Endothelial cell of umbilical vein (primary cell): ENCODE measurements around the gene SLC6A19. TPM values are rescaled to one million over a fixed set of nuclear protein-coding genes. Genes with fewer than 3 reads are reported as not detected.

Experiments used
- BruUV-seq: library from RNA; stranded (reverse); fragments of 400-500 nt; replicated peaks from 2 replicates; lab custom pipeline; 2021; lab: Mats Ljungman, UMichigan
- CTCF ChIA-PET: fragments of 300-600, 350-600 bp; sonication (Branson Sonifier 250); formaldehyde crosslinking; loops from one replicate; lab custom pipeline; 2021; ENCODE audit warnings: antibody characterized with exemption, inconsistent platforms; lab: Charles Lee
- POLR2A ChIA-PET: fragments of 300-600, 350-600 bp; sonication (Branson Sonifier 250); formaldehyde crosslinking; loops from one replicate; lab custom pipeline; 2021; ENCODE audit warnings: antibody characterized with exemption, inconsistent platforms; lab: Charles Lee
- DNase-seq: peaks from one replicate; pipeline ENCODE4 v3.0.0-alpha.2; 2011; ENCODE audit warnings: low read depth, low spot score
- FAIRE-seq: peaks from 2 replicates; lab custom pipeline; 2011; peaks lifted over from hg19 to GRCh38; lab: Jason Lieb, UNC
- H2AFZ ChIP-seq: 2 replicates; pipeline ENCODE4 v1.6.0; 2012; ENCODE audit warnings: low read depth, low read length, control low read depth, inconsistent platforms
- H3K27ac ChIP-seq: 2 replicates; pipeline ENCODE4 v1.5.1; 2011; ENCODE audit warnings: low read depth, mild to moderate bottlenecking, control low read depth, low read length, moderate library complexity; ENCODE audit not compliant: insufficient read depth
- H3K27me3 ChIP-seq, 2 experiments: 2 replicates each; pipeline versions ENCODE4 v1.6.0 to v1.6.1; 2011; ENCODE audit warnings: low read length in 2 of 2, mixed read lengths in 1 of 2; ENCODE audit not compliant: control insufficient read depth in 2 of 2, insufficient read depth in 2 of 2
- H3K36me3 ChIP-seq, 2 experiments: 2 replicates in 1 of 2; 3 replicates in 1 of 2; pipeline ENCODE4 v1.5.1; 2011; ENCODE audit warnings: low read length in 2 of 2, mild to moderate bottlenecking in 1 of 2, moderate library complexity in 1 of 2; ENCODE audit not compliant: control insufficient read depth in 2 of 2, insufficient read depth in 2 of 2; ENCODE audit errors: extremely low read depth in 1 of 2
- H3K4me1 ChIP-seq: 3 replicates; pipeline ENCODE4 v1.5.1; 2011; ENCODE audit warnings: mild to moderate bottlenecking, low read length; ENCODE audit not compliant: control insufficient read depth, insufficient read depth; ENCODE audit errors: extremely low read depth
- H3K4me2 ChIP-seq: 2 replicates; pipeline ENCODE4 v1.6.1; 2011; ENCODE audit warnings: low read length, control low read depth, mixed read lengths; ENCODE audit not compliant: insufficient read depth
- H3K4me3 ChIP-seq, 3 experiments: fragments of 200-600 bp in 1 of 3; sonication (generic), shearing (Covaris generic) in 1 of 3; replicated peaks in 1 of 3; 2 replicates each; pipeline ENCODE4 v1.5.1; 2011 to 2016; ENCODE audit warnings: control low read depth in 3 of 3, low read length in 3 of 3, mild to moderate bottlenecking in 2 of 3, inconsistent platforms in 1 of 3, low read depth in 1 of 3, moderate library complexity in 1 of 3; ENCODE audit not compliant: insufficient read depth in 1 of 3
- H3K79me2 ChIP-seq: 2 replicates; pipeline ENCODE4 v1.6.0; 2012; ENCODE audit warnings: low read length, inconsistent platforms; ENCODE audit not compliant: control insufficient read depth, insufficient read depth
- H3K9ac ChIP-seq: replicated peaks from 2 replicates; pipeline ENCODE3; 2011; ENCODE audit warnings: low read length, control low read depth; ENCODE audit not compliant: insufficient read depth; ENCODE audit errors: extremely low read depth
- H3K9me1 ChIP-seq: replicated peaks from 3 replicates; pipeline ENCODE4 v1.6.0; 2011; ENCODE audit warnings: mild to moderate bottlenecking, low read length; ENCODE audit not compliant: control insufficient read depth, insufficient read depth; ENCODE audit errors: extremely low read depth
- H3K9me3 ChIP-seq: replicated peaks from 2 replicates; pipeline ENCODE4 v1.5.1; 2012; ENCODE audit warnings: low read length, inconsistent platforms; ENCODE audit not compliant: control insufficient read depth, insufficient read depth
- H4K20me1 ChIP-seq: replicated peaks from 2 replicates; pipeline ENCODE3; 2011; ENCODE audit warnings: mild to moderate bottlenecking, low read length; ENCODE audit not compliant: control insufficient read depth, insufficient read depth; ENCODE audit errors: extremely low read depth
- CTCF ChIP-seq, 2 donors: IDR thresholded peaks; 1 replicate in 1 of 2; 2 replicates in 1 of 2; pipeline ENCODE4 v1.5.1; 2011; ENCODE audit warnings: low read length in 2 of 2, mild to moderate bottlenecking in 2 of 2, moderate library complexity in 2 of 2, control low read depth in 1 of 2, inconsistent platforms in 1 of 2, low read depth in 1 of 2; ENCODE audit not compliant: insufficient read depth in 1 of 2; ENCODE audit errors: extremely low read depth in 1 of 2
- EZH2 ChIP-seq: IDR thresholded peaks from 2 replicates; pipeline ENCODE4 v1.6.1; 2012; ENCODE audit warnings: borderline replicate concordance, low read depth, mild to moderate bottlenecking, moderate library complexity, low read length, inconsistent platforms; ENCODE audit not compliant: severe bottlenecking
- FOS ChIP-seq: IDR thresholded peaks from 2 replicates; pipeline ENCODE4 v1.6.1; 2011; ENCODE audit warnings: mild to moderate bottlenecking, low read length, moderate library complexity, borderline replicate concordance; ENCODE audit not compliant: insufficient read depth
- GATA2 ChIP-seq: IDR thresholded peaks from 2 replicates; pipeline ENCODE4 v1.7.0; 2011; ENCODE audit warnings: low read depth, mild to moderate bottlenecking, moderate library complexity, mixed read lengths, low read length; ENCODE audit not compliant: insufficient read length, insufficient read depth
- JUN ChIP-seq: IDR thresholded peaks from 2 replicates; pipeline ENCODE4 v1.6.1; 2011; ENCODE audit warnings: borderline replicate concordance, low read depth; ENCODE audit not compliant: insufficient read length, insufficient read depth
- MAX ChIP-seq: IDR thresholded peaks from 2 replicates; pipeline ENCODE4 v1.6.1; 2011; ENCODE audit not compliant: insufficient read depth, insufficient read length
- MYC ChIP-seq: IDR thresholded peaks from one replicate; pipeline ENCODE4 v1.6.1; 2011; ENCODE audit warnings: mild to moderate bottlenecking, low read depth, low read length
- POLR2A ChIP-seq: IDR thresholded peaks from 2 replicates; pipeline ENCODE4 v1.6.1; 2012; ENCODE audit warnings: low read depth, mild to moderate bottlenecking, control low read depth, low read length
- POLR2AphosphoS5 ChIP-seq: IDR thresholded peaks from 2 replicates; pipeline ENCODE4 v1.6.1; 2012; ENCODE audit warnings: low read depth, mild to moderate bottlenecking, control low read depth, low read length, moderate library complexity; ENCODE audit not compliant: insufficient read depth
- dilution Hi-C: fragments of 300-500 bp; cut with MboI; formaldehyde crosslinking; loops from one replicate; pipeline ENCODE4 v1.15.0; 2019; ENCODE audit warnings: low sequenced_read_pairs; ENCODE audit not compliant: extremely low pct_ligation_motif_present
- intact Hi-C: fragments of 100-400 bp; cut with micrococcal nuclease; formaldehyde crosslinking; loops from one replicate; pipeline ENCODE4 v1.10.0; 2022
- polyA plus RNA-seq, 4 experiments: library from polyadenylated mRNA; depleted of rRNA in 3 of 4; stranded (reverse) in 3 of 4; unstranded in 1 of 4; fragments of >200 nt; gene quantifications; 2 replicates each; pipeline versions ENCODE4 v1.2.1 to v1.2.3, GENCODE V29; 2011 to 2012; ENCODE audit warnings: missing spikeins in 1 of 4
- total RNA-seq: library from RNA; stranded (reverse); gene quantifications from 2 replicates; pipeline ENCODE4 v1.2.3, GENCODE V29; 2021

Gene SLC6A19
- total and polyA plus RNA-seq, 2 donors (not counting 3 experiments of a cell fraction or from before 2014, with no cell fraction given) = not detected

GRCh38 chr5:1227667-1228066 is 26.3 kb downstream of the SLC6A19 start:
- H3K4me1 ChIP-seq = no peaks in the 10 kb centered on the region
- H2AFZ ChIP-seq = no peak overlapping the region
- ChIA-PET CTCF (no interaction called here), POLR2A (no interaction called here)
- no peak overlapping the region for H3K4me3 ChIP-seq
- FAIRE-seq (no peak), DNase-seq (no peak)
- H3K27me3 ChIP-seq = peaks cover 0 to 2% of the 10 kb centered on the region in 2 experiments
- no peak for TF ChIP-seq MAX
- TF ChIP-seq EZH2 = no peak
- TF ChIP-seq GATA2 = no peak
- no peak for TF ChIP-seq POLR2AphosphoS5
- TF ChIP-seq CTCF (IDR thresholded peaks at IDR 0.05; ENCODE audit: extremely low read depth in 1 of 2, insufficient read depth in 1 of 2, low read depth in 1 of 2, low read length in 2 of 2) = no peak
- no peak for TF ChIP-seq POLR2A
- no peak for TF ChIP-seq MYC
- no peak for TF ChIP-seq JUN
- no peak for TF ChIP-seq FOS
- H4K20me1 ChIP-seq = no peaks in the 10 kb centered on the region
- no peak overlapping the region for H3K27ac ChIP-seq
- H3K9me3 ChIP-seq = no peaks in the 10 kb centered on the region
- intact Hi-C loops (no loop called here), dilution Hi-C loops (no loop called here)
- no peaks in the 10 kb centered on the region for H3K36me3 ChIP-seq
- no peaks in the 10 kb centered on the region for H3K9me1 ChIP-seq
- no peaks in the 10 kb centered on the region for H3K79me2 ChIP-seq
- H3K9ac ChIP-seq = no peak overlapping the region
- H3K4me2 ChIP-seq = no peak overlapping the region
- BruUV-seq = no TSS peak
